A549 (cell line): Measurements from ENCODE around the gene NIBAN1. TPM values are rescaled to one million over a fixed set of nuclear protein-coding genes. Genes with fewer than 3 reads are reported as not detected.

Experiments
- ATAC-seq, 2 experiments: fragments of 200-7000 bp in 1 of 2; fragments of >200 bp in 1 of 2; cut with Nextera tagmentation in 1 of 2; cut with Tn5 transposase in 1 of 2; 3 replicates each; pipeline versions ENCODE4 v1.8.0 to v1.9.1; 2018 to 2020; ENCODE audit warnings: mild to moderate bottlenecking in 1 of 2, moderate library complexity in 1 of 2
- CTCF ChIA-PET: fragments of 300-600 bp; sonication (Branson Sonifier 250); formaldehyde crosslinking; extraction: SDS; loops from one replicate; lab custom pipeline; 2021; ENCODE audit warnings: antibody characterized with exemption, inconsistent platforms; lab: Yijun Ruan, JAX
- POLR2A ChIA-PET: fragments of 350-600 bp; formaldehyde crosslinking; extraction: SDS; loops from one replicate; lab custom pipeline; 2021; ENCODE audit warnings: antibody characterized with exemption, inconsistent platforms; lab: Yijun Ruan, JAX
- DNase-seq, 2 experiments: peaks; one replicate each; pipeline versions ENCODE4 v3.0.0 to v3.0.0-alpha.2; 2011 to 2016; ENCODE audit warnings: low read depth in 1 of 2, low spot score in 1 of 2
- FAIRE-seq: peaks from 2 replicates; lab custom pipeline; 2011; peaks lifted over from hg19 to GRCh38; lab: Jason Lieb, UNC
- H3K27ac ChIP-seq, 2 experiments: fragments of >200 bp; sonication (Bioruptor Twin); formaldehyde crosslinking; 3 replicates each; pipeline ENCODE4 v1.5.1; 2016 to 2017
- H3K4me1 ChIP-seq: fragments of >200 bp; sonication (Bioruptor Twin); formaldehyde crosslinking; 3 replicates; pipeline ENCODE4 v1.6.1; 2016
- H3K4me2 ChIP-seq: fragments of >200 bp; sonication (Bioruptor Twin); formaldehyde crosslinking; 3 replicates; pipeline ENCODE4 v1.6.1; 2016
- H3K4me3 ChIP-seq: fragments of >200 bp; sonication (Bioruptor Twin); formaldehyde crosslinking; 3 replicates; pipeline ENCODE4 v1.5.1; 2016
- H3K9me3 ChIP-seq: fragments of >200 bp; sonication (Bioruptor Twin); formaldehyde crosslinking; 3 replicates; pipeline ENCODE4 v1.6.1; 2016
- BHLHE40 ChIP-seq: IDR thresholded peaks from 2 replicates; pipeline ENCODE4 v1.6.1; 2012; ENCODE audit warnings: low read depth, low read length, inconsistent platforms
- CBX2 ChIP-seq: fragments of 200-600 bp; sonication (generic); IDR thresholded peaks from 2 replicates; pipeline ENCODE4 v1.6.1; 2016; ENCODE audit warnings: low read depth, mild to moderate bottlenecking, borderline replicate concordance
- CEBPB ChIP-seq, 2 experiments: fragments of >200 bp in 1 of 2; sonication (Bioruptor Twin) in 1 of 2; formaldehyde crosslinking in 1 of 2; IDR thresholded peaks; 2 replicates each; pipeline ENCODE4 v1.6.1; 2012 to 2016
- CHD4 ChIP-seq: fragments of 200-600 bp; sonication (generic); IDR thresholded peaks from 2 replicates; pipeline ENCODE4 v1.6.1; 2016; ENCODE audit warnings: antibody characterized with exemption, mild to moderate bottlenecking, borderline replicate concordance
- EHMT2 ChIP-seq: fragments of 200-600 bp; sonication (generic); IDR thresholded peaks from 2 replicates; pipeline ENCODE4 v1.6.1; 2016; ENCODE audit warnings: antibody characterized with exemption, low read depth, mild to moderate bottlenecking, moderate library complexity
- EP300 ChIP-seq, 2 experiments: fragments of >200 bp; sonication (Bioruptor Twin); formaldehyde crosslinking; IDR thresholded peaks; 2 replicates in 1 of 2; 3 replicates in 1 of 2; pipeline ENCODE4 v1.6.1; 2016 to 2017
- FOSB ChIP-seq: fragments of 250-450 bp; sonication (Bioruptor Pico); IDR thresholded peaks from 2 replicates; pipeline ENCODE4 v1.5.0; 2020; ENCODE audit warnings: mild to moderate bottlenecking, moderate library complexity
- GATA3 ChIP-seq: IDR thresholded peaks from 2 replicates; pipeline ENCODE4 v1.6.1; 2012; ENCODE audit warnings: borderline replicate concordance
- HOXB13 ChIP-seq: fragments of 250-450 bp; sonication (Bioruptor Pico); IDR thresholded peaks from 2 replicates; pipeline ENCODE4 v1.5.0; 2020; ENCODE audit warnings: low read depth, mild to moderate bottlenecking, moderate library complexity
- HOXB5 ChIP-seq: fragments of 250-450 bp; sonication (Bioruptor Pico); IDR thresholded peaks from 2 replicates; pipeline ENCODE4 v1.5.0; 2020; ENCODE audit warnings: mild to moderate bottlenecking, moderate library complexity
- JUN ChIP-seq, 2 experiments: fragments of >200 bp; sonication (Bioruptor Twin); formaldehyde crosslinking; IDR thresholded peaks; 2 replicates in 1 of 2; 3 replicates in 1 of 2; pipeline ENCODE4 v1.6.1; 2016 to 2017
- JUNB ChIP-seq: fragments of >200 bp; sonication (Bioruptor Twin); formaldehyde crosslinking; IDR thresholded peaks from 2 replicates; pipeline ENCODE4 v1.6.1; 2016
- MAZ ChIP-seq: fragments of 150-350 bp; IDR thresholded peaks from 2 replicates; pipeline ENCODE4 v1.6.1; 2014; ENCODE audit warnings: antibody characterized with exemption, low read depth, low read length, borderline replicate concordance
- NPAS2 ChIP-seq: fragments of 250-450 bp; sonication (Bioruptor Pico); IDR thresholded peaks from 2 replicates; pipeline ENCODE4 v1.8.0; 2022; ENCODE audit warnings: mild to moderate bottlenecking, moderate library complexity, borderline replicate concordance
- SREBF2 ChIP-seq: fragments of 450-650 bp; IDR thresholded peaks from 2 replicates; pipeline ENCODE4 v1.6.1; 2014; ENCODE audit warnings: mild to moderate bottlenecking, moderate library complexity
- ZFP36 ChIP-seq: fragments of 450-650 bp; IDR thresholded peaks from 2 replicates; pipeline ENCODE4 v1.6.1; 2014; ENCODE audit warnings: borderline replicate concordance; ENCODE audit not compliant: partially characterized antibody
- ZNF302 ChIP-seq: fragments of 250-450 bp; sonication (Bioruptor Pico); IDR thresholded peaks from 2 replicates; pipeline ENCODE4 v1.9.0; 2021; ENCODE audit warnings: inconsistent platforms, mild to moderate bottlenecking, moderate library complexity
- ZSCAN20 ChIP-seq: fragments of 250-450 bp; sonication (Bioruptor Pico); IDR thresholded peaks from 2 replicates; pipeline ENCODE4 v1.8.0; 2022; ENCODE audit warnings: mild to moderate bottlenecking, moderate library complexity
- WGBS: methylation state at CpG from one replicate; pipeline ENCODE4 v1.1.6; 2017; ENCODE audit errors: missing lambda C conversion rate; 5-methylcytosine and 5-hydroxymethylcytosine counted together
- polyA plus RNA-seq, 4 experiments: library from polyadenylated mRNA; depleted of rRNA in 3 of 4; stranded (reverse); fragments of >200 nt; fragmentation: RNase III in 1 of 4; extraction: RNeasy Plus Mini Kit Qiagen cat#74134 plus additional on column Dnase treatment in 1 of 4; gene quantifications; 2 replicates in 3 of 4; 3 replicates in 1 of 4; pipeline ENCODE4 v1.2.3, GENCODE V29; 2011 to 2017
- TF ChIP-seq, protein P1 (sequence below): fragments of 250-450 bp; sonication (Bioruptor Pico); IDR thresholded peaks from 2 replicates; pipeline ENCODE4 v1.5.0; 2020; ENCODE audit warnings: low read depth, mild to moderate bottlenecking, moderate library complexity
- TF ChIP-seq, protein P2 (sequence below): fragments of 200-600 bp; sonication (generic); IDR thresholded peaks from 2 replicates; pipeline ENCODE4 v1.6.1; 2016; ENCODE audit warnings: antibody characterized with exemption, mild to moderate bottlenecking, moderate library complexity
- TF ChIP-seq, protein P3 (sequence below): fragments of >200 bp; sonication (Bioruptor Twin); formaldehyde crosslinking; IDR thresholded peaks from 3 replicates; pipeline ENCODE4 v1.6.1; 2016

NIBAN1 gene
- polyA plus RNA-seq, 2 of the 4 experiments (the other 2 are of a cell fraction), result 0.35 to 12.7 TPM

DNA sequence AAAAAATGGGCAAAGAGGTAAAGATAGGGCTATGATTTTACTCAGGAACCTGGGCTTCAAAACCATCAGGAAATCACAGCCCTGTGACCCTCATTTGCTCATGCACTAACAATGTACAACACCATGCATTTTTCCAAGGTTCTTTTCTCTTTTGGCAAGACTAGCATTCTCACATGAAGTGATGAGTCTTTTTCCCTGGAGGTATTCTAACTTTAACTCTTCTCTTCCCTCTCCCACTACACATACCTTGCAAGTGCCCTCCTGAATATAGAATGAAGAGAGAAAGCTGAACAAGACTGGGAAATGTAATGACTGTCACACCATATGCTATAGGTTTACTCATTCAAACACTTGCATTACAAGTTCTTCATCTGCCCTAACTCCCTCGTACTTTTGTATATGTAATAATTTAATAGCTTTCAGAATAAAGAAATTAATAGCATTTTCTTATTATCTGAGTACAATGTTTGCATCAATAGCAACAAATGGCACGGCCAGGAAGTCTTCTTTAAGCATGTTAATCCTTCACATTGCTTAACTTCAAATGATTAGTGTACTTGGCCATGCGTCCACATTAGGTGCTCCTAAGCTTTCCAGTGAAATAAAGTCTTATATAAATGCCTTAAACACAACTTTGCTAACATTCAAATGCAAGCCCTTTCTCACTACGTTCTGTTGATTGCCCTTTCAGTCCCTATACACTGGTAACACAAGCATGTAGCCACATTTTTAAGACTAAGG is 1.8 kb downstream of the NIBAN1 start:
- peak overlapping the region in 1 of 2 experiments; percentile 73; a peak in 3 of 6 replicates for H3K27ac ChIP-seq
- FAIRE-seq (no peak), ATAC-seq (no peak), DNase-seq (no peak)
- no peaks in the 10 kb centered on the region; the same call in 2 of the 3 replicates for H3K4me1 ChIP-seq
- H3K4me3 ChIP-seq, result no peak overlapping the region; the same call in 2 of the 3 replicates
- no peaks in the 10 kb centered on the region for H3K9me3 ChIP-seq
- peak overlapping the region; percentile 79; the same call in 2 of the 3 replicates for H3K4me2 ChIP-seq
- TF ChIP-seq HOXB13 (CRISPR knock-in tag), result no peak
- no peak for TF ChIP-seq HOXB5 (CRISPR knock-in tag)
- no peak for TF ChIP-seq CEBPB (IDR thresholded peaks at IDR 0.05)
- TF ChIP-seq, protein P1, sequence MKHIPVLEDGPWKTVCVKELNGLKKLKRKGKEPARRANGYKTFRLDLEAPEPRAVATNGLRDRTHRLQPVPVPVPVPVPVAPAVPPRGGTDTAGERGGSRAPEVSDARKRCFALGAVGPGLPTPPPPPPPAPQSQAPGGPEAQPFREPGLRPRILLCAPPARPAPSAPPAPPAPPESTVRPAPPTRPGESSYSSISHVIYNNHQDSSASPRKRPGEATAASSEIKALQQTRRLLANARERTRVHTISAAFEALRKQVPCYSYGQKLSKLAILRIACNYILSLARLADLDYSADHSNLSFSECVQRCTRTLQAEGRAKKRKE (CRISPR knock-in tag), result no peak
- TF ChIP-seq JUNB, result no peak
- no peak for TF ChIP-seq ZNF302 (CRISPR knock-in tag)
- no peak for TF ChIP-seq BHLHE40
- no peak for TF ChIP-seq GATA3
- TF ChIP-seq ZFP36, result no peak
- no peak for TF ChIP-seq EP300 (IDR thresholded peaks at IDR 0.05)
- TF ChIP-seq NPAS2 (CRISPR knock-in tag), result no peak
- ChIA-PET CTCF (interaction anchor here (1.0 to 17.1 kb wide), 6 partner anchors 9 to 163 kb away, joined by 3 to 222 read pairs (median 4); no protein-coding TSS in a partner anchor), POLR2A (no interaction called here)
- WGBS, result 78% methylated on average over 4 of the region's 4 CpGs

DNA sequence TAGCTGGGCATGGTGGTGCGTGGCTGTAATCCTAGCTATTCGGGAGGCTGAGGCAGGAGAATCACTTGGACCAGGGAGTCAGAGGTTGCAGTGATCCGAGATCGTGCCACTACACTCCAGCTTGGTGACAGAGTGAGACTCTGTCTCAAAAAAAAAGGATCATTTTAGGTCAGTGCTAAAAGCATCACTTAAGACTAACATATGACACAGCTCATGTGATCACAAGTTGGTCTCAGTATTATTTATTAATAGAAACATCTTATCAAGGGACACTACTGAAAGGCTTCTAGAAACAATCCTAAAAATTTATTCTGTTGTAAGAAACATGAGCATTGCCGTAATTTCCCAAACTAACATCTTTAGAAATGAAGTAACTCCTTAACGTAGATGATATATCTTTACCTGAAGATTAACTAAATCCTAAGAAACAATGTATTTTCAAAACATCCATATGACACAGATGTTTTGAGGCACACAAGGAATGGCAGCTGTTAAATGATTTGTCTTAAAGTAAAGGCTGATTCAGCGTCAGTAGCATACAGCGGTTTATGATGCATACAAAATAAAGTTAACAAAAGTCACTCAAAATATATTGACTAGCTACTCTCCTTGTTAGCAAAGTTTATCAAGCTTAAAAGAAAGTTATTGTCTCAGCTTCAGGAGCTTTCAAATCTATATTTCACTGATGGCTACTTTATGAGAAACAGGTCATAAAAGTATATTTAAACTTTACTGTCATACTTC is 2.6 kb downstream of the NIBAN1 start:
- FAIRE-seq (no peak), DNase-seq (no peak), ATAC-seq (no peak)
- H3K4me2 ChIP-seq, result no peak overlapping the region
- no peaks in the 10 kb centered on the region for H3K9me3 ChIP-seq
- H3K4me1 ChIP-seq, result no peaks in the 10 kb centered on the region; the same call in 2 of the 3 replicates
- TF ChIP-seq, protein P1 (CRISPR knock-in tag), result no peak
- no peak for TF ChIP-seq CBX2
- TF ChIP-seq MAZ, result no peak
- no peak for TF ChIP-seq EHMT2
- H3K4me3 ChIP-seq, result no peak overlapping the region
- 81% methylated on average over 8 of the region's 8 CpGs for WGBS
- CTCF ChIA-PET, result interaction anchor here (1.0 to 17.1 kb wide), 5 partner anchors 10 to 182 kb away, joined by 3 to 222 read pairs (median 5); no protein-coding TSS in a partner anchor
- POLR2A ChIA-PET, result no interaction called here
- no peak overlapping the region for H3K27ac ChIP-seq

DNA sequence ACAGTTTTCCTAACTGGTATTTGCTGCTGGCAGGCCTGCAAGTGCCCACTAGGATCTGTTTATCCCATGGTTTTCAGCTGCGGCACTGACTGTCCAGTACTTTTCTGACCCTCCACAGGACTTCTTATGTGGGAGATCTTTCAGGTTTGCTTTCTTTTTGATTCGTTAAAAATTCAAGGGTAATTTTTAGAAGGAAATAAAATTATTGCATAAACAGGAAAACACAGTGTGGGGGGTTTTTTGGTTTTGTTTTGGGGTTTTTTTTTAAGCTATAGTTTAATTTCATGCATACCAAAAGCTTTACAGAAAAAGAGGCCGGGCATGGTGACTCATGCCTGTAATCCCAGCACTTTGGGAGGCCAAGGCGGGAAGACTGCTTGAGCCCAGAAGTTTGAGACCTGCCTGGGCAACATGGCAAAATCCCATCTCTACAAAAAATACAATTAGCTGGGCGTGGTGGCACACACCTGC is 3.6 kb downstream of the NIBAN1 start:
- FAIRE-seq (no peak), ATAC-seq (no peak), DNase-seq (no peak)
- Histone ChIP-seq H3K27ac (no peak overlapping the region), H3K4me2 (no peak overlapping the region), H3K4me3 (no peak overlapping the region), H3K4me1 (no peaks in the 10 kb centered on the region; the same call in 2 of the 3 replicates), H3K9me3 (no peaks in the 10 kb centered on the region)
- ChIA-PET CTCF (interaction anchor here (1.0 to 17.1 kb wide), 5 partner anchors 12 to 183 kb away, joined by 3 to 222 read pairs (median 3); no protein-coding TSS in a partner anchor), POLR2A (no interaction called here)
- TF ChIP-seq GATA3, result no peak
- 50% methylated on average over 5 of the region's 5 CpGs for WGBS

DNA sequence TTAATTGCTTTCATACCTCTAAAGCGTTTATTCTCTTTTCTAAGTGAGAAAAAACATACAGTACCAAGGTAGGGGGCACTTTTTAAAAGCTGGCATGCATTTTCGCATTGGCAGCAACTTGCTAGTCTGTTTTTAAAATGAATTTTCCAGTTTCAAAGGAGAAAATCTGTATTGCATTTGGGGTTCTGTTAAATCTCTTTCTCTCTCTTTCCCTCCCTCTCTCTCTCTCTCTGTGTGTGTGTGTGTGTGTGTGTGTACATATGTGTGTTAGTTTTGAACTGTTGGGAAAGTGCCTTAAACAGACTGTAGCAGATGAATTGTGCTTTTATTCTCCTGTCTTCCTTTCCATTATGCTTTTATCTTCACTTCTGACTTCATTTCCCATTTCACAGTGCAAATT is 7.3 kb downstream of the NIBAN1 start:
- Histone ChIP-seq H3K4me3 (no peak overlapping the region), H3K27ac (no peak overlapping the region), H3K4me2 (no peak overlapping the region), H3K9me3 (no peaks in the 10 kb centered on the region), H3K4me1 (no peaks in the 10 kb centered on the region; the same call in 2 of the 3 replicates)
- POLR2A ChIA-PET, result no interaction called here
- no peak for DNase-seq
- WGBS, result 44% methylated on average over 2 of the region's 2 CpGs
- no peak for FAIRE-seq
- CTCF ChIA-PET, result interaction anchor here (2.5 kb wide), 1 partner anchor 15 kb away, joined by 6 read pairs; no protein-coding TSS in a partner anchor
- no peak for ATAC-seq
- TF ChIP-seq ZSCAN20 (CRISPR knock-in tag), result no peak
- TF ChIP-seq, protein P2, sequence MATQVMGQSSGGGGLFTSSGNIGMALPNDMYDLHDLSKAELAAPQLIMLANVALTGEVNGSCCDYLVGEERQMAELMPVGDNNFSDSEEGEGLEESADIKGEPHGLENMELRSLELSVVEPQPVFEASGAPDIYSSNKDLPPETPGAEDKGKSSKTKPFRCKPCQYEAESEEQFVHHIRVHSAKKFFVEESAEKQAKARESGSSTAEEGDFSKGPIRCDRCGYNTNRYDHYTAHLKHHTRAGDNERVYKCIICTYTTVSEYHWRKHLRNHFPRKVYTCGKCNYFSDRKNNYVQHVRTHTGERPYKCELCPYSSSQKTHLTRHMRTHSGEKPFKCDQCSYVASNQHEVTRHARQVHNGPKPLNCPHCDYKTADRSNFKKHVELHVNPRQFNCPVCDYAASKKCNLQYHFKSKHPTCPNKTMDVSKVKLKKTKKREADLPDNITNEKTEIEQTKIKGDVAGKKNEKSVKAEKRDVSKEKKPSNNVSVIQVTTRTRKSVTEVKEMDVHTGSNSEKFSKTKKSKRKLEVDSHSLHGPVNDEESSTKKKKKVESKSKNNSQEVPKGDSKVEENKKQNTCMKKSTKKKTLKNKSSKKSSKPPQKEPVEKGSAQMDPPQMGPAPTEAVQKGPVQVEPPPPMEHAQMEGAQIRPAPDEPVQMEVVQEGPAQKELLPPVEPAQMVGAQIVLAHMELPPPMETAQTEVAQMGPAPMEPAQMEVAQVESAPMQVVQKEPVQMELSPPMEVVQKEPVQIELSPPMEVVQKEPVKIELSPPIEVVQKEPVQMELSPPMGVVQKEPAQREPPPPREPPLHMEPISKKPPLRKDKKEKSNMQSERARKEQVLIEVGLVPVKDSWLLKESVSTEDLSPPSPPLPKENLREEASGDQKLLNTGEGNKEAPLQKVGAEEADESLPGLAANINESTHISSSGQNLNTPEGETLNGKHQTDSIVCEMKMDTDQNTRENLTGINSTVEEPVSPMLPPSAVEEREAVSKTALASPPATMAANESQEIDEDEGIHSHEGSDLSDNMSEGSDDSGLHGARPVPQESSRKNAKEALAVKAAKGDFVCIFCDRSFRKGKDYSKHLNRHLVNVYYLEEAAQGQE, result no peak
- TF ChIP-seq CHD4, result no peak
- TF ChIP-seq, protein P3, sequence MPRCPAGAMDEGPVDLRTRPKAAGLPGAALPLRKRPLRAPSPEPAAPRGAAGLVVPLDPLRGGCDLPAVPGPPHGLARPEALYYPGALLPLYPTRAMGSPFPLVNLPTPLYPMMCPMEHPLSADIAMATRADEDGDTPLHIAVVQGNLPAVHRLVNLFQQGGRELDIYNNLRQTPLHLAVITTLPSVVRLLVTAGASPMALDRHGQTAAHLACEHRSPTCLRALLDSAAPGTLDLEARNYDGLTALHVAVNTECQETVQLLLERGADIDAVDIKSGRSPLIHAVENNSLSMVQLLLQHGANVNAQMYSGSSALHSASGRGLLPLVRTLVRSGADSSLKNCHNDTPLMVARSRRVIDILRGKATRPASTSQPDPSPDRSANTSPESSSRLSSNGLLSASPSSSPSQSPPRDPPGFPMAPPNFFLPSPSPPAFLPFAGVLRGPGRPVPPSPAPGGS, result no peak
- TF ChIP-seq FOSB (CRISPR knock-in tag), result no peak
- no peak for TF ChIP-seq SREBF2
- TF ChIP-seq JUN (IDR thresholded peaks at IDR 0.05), result no peak
